CD4-positive, alpha-beta T cell (primary cell): Measurements from ENCODE around the gene SNRNP27. TPM values are rescaled to one million over a fixed set of nuclear protein-coding genes. Genes with fewer than 3 reads are reported as not detected.

Experiments
- total RNA-seq, 174 experiments: library from RNA in 2 of 174; stranded (reverse) in 2 of 174; gene quantifications; one replicate each; pipeline ENCODE4 v1.2.3 and lab custom pipeline; 2021 to 2026

The SNRNP27 gene
- total RNA-seq, 2 experiments from 2014 or later: 50.9 to 54.8 TPM

Other genes starting within 250 kb of the SNRNP27 start
- gene ANXA4, start 151.8 kb upstream of the SNRNP27 start, total RNA-seq: 1 to 10 TPM; 4.0 to 5.3 TPM
- gene GMCL1, start 64.3 kb upstream of the SNRNP27 start, total RNA-seq: 10 to 100 TPM; 29.7 to 29.8 TPM
- 10 to 100 TPM; 43.5 to 45.3 TPM for gene MXD1, start 21.2 kb downstream of the SNRNP27 start, total RNA-seq
- gene ASPRV1, start 67.7 kb downstream of the SNRNP27 start, total RNA-seq: under 1 TPM; 0.81 to 0.96 TPM
- gene PCBP1, start 193.5 kb downstream of the SNRNP27 start, total RNA-seq: 100 to 1,000 TPM; 228 to 233 TPM